ENCODE data around the gene SBK3. TPM values are rescaled to one million over a fixed set of nuclear protein-coding genes. Genes with fewer than 3 reads are reported as not detected.

Gene SBK3
- total RNA-seq, 1 donor, result under 0.01 TPM

GRCh38 chr19:55546822-55547614 lies 1.7 kb upstream of the SBK3 start:
- peak; percentile 73 for DNase-seq (ENCODE audit: low read depth)
- no peak overlapping the region for H3K4me3 ChIP-seq (ENCODE audit: low read depth, low read length)
- TF ChIP-seq CTCF (IDR thresholded peaks at IDR 0.05; ENCODE audit: insufficient read depth, low read depth, low read length), result no peak

- H3K4me3 ChIP-seq (ENCODE audit: low read depth, low read length), result no peak overlapping the region
- DNase-seq (ENCODE audit: low read depth), result no peak
- TF ChIP-seq CTCF (IDR thresholded peaks at IDR 0.05; ENCODE audit: insufficient read depth, low read depth, low read length), result no peak
These were observed 668 bp upstream of the SBK3 start for GRCh38 chr19:55546011-55546410.

GRCh38 chr19:55544776-55545439 lies 435 bp downstream of the SBK3 start:
- TF ChIP-seq CTCF (IDR thresholded peaks at IDR 0.05; ENCODE audit: insufficient read depth, low read depth, low read length), result no peak
- H3K4me3 ChIP-seq (ENCODE audit: low read depth, low read length), result no peak overlapping the region
- DNase-seq (ENCODE audit: low read depth), result no peak

GRCh38 chr19:55544014-55544413 lies 1.3 kb downstream of the SBK3 start:
- DNase-seq (ENCODE audit: low read depth), result no peak
- no peak for TF ChIP-seq CTCF (IDR thresholded peaks at IDR 0.05; ENCODE audit: insufficient read depth, low read depth, low read length)

GRCh38 chr19:55543567-55543966 lies 1.8 kb downstream of the SBK3 start:
- TF ChIP-seq CTCF (IDR thresholded peaks at IDR 0.05; ENCODE audit: insufficient read depth, low read depth, low read length), result no peak
- DNase-seq (ENCODE audit: low read depth), result no peak
- no peak overlapping the region for H3K4me3 ChIP-seq (ENCODE audit: low read depth, low read length)

More at GRCh38 chr19:55544014-55544413, 1.3 kb downstream of the SBK3 start:
- no peak overlapping the region for H3K4me3 ChIP-seq (ENCODE audit: low read depth, low read length)

- DNase-seq (ENCODE audit: low read depth), result no peak
- H3K4me3 ChIP-seq (ENCODE audit: low read depth, low read length), result no peak overlapping the region
- no peak for TF ChIP-seq CTCF (IDR thresholded peaks at IDR 0.05; ENCODE audit: insufficient read depth, low read depth, low read length)
These were observed 3.0 kb downstream of the SBK3 start for GRCh38 chr19:55542292-55542855.

Measured in fibroblast of villous mesenchyme (primary cell).